Endometrial microvascular endothelial cells (primary cell): Measurements from ENCODE around the gene OXT. TPM values are rescaled to one million over a fixed set of nuclear protein-coding genes. Genes with fewer than 3 reads are reported as not detected.

Source experiments
- in situ Hi-C: cut with HindIII; loops from 2 replicates; pipeline ENCODE4 v1.10.0; 2017; ENCODE audit warnings: low sequenced_read_pairs, low pct_unique_long_range_greater_than_20kb; ENCODE audit errors: inconsistent ontology term
- total RNA-seq: library from RNA; depleted of rRNA; stranded (reverse); fragments of >200 nt; gene quantifications from one replicate; pipeline ENCODE4 v1.2.3, GENCODE V29; 2015; ENCODE audit errors: inconsistent ontology term

Gene OXT
- total RNA-seq, 1 donor from 2014 or later: not detected

DNA sequence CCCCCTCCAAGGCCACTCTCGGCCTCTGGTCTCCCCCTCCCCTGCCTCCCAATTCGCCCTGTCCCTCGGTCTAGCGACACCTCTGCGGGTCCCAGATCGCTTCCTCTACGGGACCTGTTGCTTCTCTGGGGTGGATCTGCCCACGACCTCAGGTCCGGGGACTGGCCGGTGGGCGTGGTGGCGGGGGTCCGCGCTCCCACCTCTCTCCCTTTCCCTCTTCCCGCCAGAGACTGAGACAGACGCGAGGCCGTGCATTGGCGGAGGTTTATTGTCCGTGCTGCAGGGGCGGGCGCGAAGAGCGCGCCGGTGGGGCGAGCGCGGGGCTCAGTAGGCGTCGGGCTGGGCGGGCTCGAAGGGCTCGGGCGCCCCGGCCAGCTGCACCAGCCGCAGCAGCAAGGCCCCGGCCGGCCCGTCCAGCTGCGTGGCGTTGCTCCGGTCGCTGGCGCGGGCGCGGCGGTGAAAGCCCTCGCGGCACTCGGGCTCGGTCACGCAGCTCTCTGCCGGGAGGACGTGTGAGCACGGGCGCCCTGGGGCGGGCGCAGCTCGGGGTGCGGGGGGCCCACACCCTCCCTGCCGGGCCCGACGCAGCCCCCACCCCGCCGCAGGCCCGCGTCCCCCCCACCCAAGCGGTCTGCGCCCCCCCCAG, 11.0 kb downstream of the OXT start:
- in situ Hi-C loops: no loop called here

DNA sequence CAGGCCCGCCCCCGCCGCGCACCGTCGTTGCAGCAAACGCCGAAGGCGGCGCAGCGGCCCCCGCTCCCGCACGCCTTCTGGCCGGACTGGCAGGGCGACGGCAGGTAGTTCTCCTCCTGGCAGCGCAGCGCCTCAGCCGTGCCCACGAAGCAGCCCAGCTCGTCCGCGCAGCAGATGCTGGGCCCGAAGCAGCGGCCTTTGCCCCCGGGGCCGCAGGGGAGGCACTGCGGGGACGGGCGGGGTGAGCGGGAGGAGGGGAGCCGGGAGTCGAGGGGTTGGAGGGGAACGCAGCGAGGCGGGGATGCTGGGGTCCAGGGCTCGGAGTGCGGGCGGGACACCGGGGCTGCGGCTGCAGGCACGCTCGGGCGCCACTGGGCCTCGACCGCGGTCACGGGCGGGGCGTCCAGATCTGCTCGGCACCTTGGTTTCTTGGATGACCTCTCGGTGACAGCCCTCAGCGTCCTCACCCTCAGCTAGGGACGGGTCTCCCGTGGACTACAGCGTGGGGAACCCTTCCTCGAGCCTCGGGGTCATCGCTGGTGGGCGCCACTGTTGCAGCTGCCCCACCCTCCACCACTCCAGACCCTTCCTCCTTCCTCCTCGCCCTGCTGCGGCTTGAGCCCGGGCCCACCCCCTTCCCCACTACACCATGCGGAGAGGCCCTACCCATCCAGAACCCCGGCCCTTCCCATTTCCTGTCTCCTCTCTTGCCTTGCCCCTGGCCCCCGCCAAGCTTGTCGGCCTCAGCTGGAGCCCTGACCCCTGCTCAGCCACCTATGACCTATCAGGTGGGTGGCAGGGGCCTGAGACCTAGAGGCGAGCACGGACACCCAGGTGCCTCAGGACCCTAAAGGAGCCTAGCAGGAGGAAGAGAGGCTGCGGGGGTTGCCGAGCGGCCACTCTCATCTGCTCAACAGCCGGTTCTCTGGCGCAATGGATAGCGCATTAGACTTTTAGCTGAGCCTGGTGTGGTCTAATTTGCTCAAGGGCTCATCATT, 11.8 kb downstream of the OXT start:
- in situ Hi-C loops: no loop called here

DNA sequence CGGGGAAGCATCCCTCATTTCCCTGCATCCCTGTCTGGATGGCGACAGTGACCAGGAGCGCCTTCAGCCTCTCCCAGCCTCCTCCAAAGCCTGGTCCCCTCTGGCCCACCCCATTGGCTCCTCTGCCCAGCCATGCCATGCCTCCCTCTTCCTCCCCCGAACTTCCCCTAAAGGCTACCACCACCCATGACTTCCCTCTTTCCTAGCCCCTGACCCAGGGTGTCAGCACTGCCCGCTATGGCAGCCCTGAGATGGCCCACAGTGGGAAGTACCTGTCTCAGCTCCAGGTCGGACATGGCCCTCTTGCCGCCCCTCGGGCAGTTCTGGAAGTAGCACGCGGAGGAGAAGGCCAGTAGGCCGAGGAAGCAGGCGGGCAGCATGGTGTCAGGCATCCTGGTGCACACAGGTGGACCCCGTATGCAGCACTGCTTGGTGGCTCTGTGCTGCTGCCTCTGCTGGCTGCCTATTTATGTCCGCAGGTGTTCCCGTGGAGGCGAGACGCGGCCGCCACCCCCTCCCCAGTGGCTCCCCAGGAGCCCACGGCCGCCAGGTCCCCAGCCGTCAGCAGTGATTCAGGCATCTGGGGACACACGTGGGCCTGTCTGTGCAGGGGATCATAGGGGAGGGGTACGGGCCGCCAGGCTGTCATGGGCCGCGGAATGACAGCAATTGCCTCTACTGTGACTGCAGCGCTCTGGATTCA, 13.0 kb downstream of the OXT start, which contains the start of gene AVP:
Gene AVP, minus strand, starts transcription at position 442 of the 703 bp plus-strand sequence. Its CDS starts 50 bp downstream, at position 392.
- in situ Hi-C loops: no loop called here

DNA sequence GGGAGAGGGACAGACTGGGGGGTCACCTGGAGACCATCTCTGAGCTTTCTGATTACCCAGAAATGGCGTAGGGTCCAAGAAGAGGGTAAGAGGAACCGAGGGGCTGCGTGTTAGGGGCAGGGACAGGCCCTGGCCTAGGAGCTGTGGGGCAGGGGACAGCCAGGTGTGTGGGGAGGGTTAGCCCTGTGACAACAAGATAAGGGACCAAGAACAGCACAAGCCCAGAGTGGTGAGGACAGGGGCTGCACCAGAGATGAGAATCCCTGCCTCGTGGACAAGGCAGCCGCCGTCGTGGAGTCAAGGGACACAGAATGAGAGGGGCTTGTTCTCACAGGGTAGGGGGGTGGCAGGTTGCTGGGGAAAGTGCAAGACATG, 13.6 kb downstream of the OXT start:
- in situ Hi-C loops: no loop called here

DNA sequence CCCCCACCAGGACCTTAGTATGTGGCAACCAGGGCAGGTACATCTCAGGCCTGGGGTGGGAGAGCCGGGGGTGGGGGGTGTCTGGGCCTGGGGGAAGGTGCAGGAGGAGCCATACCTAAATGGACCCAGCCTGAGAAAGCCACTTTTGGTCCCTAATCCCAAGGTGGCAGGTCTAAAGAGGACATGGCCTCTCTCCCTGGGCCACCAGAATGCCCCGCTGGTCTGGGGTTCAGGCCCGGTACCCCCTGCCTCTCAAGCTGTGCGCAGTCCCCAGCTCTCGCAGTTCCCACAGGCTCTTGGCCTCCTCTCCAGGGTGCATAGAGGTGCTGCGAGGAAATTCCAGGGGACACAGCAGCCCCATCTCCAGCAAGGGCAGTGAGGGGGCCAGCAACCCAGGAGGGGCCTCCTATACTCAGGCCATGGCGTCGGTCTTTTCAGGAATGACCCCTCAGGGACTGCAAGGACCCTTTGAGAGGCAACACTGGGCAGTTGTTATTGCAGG, 14.2 kb downstream of the OXT start:
- in situ Hi-C loops: no loop called here

DNA sequence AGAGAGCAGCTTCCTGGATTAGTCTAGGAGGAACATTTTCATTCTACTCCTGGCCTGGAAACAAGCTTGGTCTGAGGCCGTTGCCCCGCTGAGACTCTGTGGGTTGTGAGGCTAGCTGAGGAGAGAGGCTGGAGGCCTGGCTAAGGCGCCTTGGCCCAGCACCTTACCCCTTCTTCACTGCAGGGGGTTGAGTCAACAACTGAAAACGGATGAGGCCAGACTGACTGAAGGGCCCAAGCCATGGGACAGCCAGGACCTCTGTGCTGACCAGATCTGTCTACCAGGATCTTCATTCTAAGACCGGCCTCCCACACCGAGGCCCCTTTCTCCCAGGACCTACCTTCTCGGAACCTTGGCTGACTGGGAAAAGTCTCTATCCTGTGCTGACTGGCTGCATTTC, 16.6 kb downstream of the OXT start:
- in situ Hi-C loops: no loop called here

DNA sequence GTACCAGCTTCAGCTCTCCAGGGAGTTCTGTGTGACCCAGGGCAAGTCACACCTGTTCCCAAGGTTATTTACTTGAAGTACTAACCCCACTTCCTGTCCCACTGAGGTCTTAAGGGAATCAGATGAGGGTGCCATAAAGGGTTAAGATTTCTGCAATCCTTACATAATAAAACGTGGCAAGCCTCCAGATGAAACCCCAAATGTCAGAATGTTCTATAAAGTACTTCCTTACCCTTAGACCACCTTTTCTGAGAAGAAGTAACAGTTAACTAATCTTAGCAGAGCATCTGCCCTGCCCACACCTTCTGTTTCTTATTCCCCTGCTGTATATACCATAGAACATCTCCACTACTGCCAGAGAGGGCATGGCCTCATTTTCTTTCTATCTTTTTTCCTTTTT, 19.1 kb downstream of the OXT start:
- in situ Hi-C loops: no loop called here

DNA sequence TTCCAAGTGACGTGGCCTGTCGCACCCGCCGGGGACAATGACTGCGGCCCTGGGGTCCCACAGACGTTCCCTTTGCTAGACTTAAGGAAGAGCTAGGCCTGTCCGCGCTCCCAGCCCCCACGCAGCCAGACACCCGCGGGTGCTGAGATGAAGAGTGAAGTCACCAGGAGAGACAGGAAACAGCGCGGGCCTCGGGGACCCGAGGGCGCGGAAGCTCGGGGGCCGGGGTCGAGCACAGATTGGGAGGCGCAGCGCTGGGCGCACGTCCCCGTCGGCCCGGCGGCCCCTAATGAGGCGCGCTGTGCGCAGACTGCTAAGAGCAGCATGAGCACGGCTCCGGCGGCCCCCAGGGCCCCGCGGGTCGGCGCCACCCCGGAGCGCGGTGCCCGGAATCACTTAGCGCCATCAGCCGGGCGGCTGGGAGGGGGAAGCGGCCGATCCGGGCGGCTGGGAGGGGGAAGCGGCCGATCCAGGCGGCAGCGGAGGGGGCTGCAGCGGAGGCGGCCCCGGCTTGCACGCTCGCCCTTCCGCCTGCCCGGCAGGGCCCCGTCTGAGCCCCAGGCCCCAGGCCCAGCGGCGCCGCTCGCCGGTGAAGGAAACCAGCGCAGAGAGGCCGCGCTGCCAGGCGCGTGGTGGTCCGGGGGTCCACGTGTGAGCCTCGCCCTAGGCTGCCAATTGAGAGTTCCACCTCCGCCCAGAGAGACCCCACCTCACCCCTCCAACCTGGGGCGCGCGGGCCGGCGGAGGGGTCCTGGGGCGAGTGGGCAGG, 21.4 kb downstream of the OXT start:
- in situ Hi-C loops: no loop called here

DNA sequence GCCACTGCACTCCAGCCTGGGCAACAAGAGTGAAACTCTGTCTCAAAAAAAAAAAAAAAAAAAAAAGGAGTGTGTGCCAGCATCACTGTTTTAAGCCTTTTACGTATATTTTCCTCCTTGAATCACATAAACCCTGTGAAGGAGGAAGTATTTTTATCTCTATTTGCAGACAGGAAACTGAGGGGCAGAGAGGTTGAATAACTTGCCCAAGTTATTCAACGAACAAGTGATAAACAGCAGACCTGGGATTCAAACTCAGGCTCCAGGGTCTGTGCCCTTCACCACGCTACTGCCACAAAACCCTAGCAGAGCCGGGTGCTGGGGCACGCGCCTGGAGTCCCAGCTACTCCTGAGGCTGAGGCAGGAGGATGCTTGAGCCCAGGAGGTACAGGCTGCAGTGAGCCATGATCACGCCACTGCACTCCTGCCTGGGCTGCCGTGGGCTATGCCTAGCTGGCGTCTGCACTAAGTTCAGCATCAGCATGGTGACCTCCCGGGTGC, 22.5 kb downstream of the OXT start:
- in situ Hi-C loops: no loop called here

DNA sequence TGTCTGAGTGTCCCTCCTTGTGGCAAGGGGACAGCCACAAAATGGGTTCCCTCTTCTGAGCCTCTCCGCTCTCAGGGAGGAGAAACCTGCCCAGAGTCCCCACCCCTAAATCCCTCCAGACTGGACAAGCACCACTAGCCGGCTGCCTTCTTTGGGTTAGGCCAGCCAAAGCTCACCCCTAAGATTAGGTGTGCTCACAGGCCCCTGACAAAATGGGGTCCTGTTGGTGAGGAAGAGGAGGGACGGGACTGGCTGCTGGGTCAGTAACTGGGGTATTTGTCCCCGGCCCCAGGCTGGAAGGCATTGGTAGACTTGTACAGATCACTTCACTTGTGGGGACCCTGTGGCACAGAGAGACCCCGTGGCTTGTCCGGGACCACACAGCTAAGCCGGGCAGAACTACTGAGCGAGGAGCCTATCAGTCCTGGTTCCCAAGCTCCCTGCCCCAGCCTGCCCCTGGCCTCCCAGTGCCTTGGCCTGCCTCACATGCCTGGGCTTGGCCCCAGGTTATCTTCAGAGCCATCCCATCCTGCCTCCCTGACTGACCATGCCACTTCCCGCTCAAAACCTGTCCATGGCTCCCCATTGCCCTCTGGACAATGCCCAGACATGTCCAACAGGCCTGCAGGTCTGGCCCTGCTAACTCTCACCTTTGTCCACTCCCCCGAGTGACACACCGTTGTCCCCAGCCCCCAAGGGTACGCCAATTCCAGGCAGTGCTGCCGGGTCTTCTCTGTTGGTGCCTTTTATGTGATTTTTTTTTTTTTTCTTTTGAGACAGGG, 23.6 kb downstream of the OXT start:
- in situ Hi-C loops: no loop called here

DNA sequence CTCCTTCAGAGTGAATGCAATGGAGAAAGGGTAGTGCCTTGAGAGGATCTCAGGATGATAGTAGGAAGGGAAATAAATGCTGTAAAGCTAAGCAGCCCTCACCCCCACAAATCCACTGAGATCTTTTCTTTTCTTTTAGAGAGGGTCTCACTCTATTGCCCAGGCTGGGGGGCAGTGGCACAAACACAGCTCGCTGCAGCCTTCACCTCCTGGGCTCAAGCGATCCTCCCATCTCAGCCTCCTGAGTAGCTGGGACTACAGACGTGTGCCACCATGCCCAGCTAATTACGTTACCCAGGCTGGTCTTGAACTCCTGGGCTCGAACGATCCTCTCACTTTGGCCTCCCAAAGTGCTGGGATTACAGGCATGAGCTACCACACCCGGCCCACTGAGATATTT, 29.1 kb downstream of the OXT start:
- in situ Hi-C loops: no loop called here

DNA sequence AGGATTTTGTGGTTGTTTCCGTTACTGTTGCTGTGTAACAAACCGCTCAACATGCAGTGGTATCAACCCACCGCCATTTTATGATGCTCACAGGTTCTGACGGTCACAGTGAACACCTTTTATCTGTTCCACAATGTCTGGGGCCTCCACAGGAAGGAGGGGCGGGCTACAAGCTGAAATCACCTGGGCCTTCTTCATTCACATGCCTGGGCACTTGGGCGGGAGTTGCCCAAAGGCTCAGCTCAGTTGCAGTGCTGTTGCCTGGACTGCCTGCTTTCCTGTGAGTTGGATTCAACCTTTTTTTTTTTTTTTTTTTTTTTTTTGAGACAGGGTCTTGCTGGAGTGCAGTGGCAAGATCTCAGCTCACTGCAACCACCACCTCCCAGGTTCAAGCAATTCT, 29.8 kb downstream of the OXT start:
- in situ Hi-C loops: no loop called here

DNA sequence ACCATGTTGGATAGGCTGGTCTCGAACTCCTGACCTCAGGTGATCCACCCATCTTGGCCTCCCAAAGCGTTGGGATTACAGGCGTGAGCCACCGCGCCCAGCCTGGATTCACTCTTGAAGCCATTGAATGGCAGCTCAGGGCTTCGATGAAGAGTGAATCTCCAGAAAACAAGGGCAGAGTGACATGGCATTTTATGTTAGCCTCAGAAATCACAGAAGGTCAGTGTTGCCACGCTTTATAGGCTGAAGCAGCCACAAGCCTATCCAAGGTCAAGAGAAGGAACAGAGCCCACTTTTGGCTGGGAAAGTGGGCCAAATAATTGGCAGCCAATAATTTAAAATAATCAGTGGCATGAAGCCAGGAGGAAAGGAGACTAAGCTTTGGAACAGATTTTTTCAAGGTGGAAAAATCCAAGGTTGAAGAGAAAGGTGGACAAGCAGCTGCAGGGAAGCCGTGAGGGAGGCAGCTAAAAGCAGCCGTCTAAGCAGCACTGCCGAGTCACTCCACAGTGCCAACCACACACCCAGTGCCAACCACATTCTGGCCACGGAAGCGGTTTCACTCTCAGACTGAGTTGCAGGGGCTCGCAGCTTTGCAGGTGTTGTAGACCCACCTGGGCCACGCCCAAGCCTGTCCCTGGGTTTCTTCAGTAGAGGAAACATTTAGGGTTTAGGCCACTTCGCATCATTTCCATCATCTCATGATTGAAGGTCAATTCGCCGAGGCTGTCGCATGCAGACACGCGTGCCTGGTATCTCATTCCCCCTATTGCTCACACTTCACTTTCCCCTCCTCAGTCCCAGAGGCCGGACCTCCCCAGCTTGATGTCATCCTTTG, 30.5 kb downstream of the OXT start:
- in situ Hi-C loops: no loop called here

DNA sequence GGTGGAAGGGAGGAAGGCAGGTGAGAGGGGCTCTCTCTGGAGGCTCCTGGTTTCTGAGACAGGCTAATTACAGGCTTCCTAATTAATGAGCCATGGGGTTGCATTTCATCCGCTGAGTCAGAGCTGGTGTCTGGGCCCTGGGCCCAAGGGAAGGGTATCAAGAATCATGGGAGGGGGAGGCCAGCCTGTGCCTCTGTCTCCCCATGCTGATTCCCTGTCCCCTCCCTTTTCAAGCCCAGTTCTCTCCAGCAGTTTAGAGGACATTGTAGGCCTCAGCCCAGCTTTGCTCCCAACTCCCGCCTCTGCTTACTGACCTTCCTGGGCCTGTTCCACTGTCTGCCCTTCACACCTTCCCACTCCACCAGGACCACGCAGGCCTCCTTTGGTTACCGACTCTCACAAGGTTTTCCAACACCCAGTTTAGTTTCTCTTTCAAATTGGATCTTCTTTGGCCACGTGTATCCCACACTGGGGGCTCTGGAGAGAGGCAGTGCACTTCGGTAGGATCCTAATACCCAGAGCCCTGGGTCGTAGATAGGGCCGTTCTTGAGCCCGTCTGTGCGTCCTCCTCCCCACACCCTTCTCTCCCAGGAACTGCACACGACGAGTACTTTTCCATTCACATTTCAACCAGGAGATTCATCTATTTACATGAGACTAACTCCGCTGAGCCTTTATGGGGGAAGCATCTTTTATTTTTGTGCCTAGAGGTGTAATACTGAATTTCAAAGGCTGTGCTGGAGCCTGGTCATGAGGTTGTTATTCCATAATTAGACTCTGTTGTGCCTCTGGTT, 31.4 kb downstream of the OXT start:
- in situ Hi-C loops: no loop called here

DNA sequence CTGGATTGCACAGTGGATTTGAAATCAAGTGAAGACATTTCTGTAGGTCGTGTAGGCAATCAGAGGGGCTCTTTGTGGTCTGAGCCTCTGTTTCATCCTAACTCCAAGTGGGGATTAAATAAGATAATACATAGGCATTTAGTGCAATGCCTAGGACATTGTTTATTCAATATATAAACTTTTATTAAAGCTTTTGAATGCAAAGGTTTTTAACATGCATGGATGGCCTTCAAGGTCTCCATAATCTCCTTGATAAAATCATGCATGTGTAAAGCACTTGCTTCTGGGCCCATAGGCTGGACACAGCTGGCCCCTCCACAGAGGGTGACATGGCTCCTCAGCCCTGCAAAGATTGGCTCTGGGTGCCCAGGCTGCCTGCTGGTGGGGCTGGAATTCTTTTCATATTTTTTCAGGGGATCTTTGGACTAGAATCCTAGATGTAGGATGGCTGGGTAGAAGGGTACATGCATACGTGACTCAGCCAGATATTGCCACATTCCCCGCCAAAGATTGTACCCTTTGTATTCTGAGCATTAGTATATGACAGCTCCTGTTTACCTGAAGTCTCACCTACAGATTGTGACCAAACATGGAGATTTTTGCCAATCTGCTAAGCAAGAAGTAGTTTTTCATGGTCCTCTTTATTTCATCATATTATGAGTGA, 32.1 kb downstream of the OXT start:
- in situ Hi-C loops: no loop called here
